Panc1 (cell line): ENCODE results near the gene SPRING1. TPM values are rescaled to one million over a fixed set of nuclear protein-coding genes. Genes with fewer than 3 reads are reported as not detected.

Source experiments
- ATAC-seq: fragments of 200-7000 bp; cut with Tn5 transposase; 2 replicates; pipeline ENCODE4 v1.9.1; 2020; ENCODE audit warnings: mild to moderate bottlenecking, moderate library complexity
- BruUV-seq: library from RNA; stranded (reverse); fragments of 400-500 nt; replicated peaks from 2 replicates; lab custom pipeline; 2021; lab: Mats Ljungman, UMichigan
- CTCF ChIA-PET: fragments of 300-600 bp; sonication (Branson Sonifier 250); formaldehyde crosslinking; loops from one replicate; lab custom pipeline; 2022; ENCODE audit warnings: antibody characterized with exemption; lab: Charles Lee
- POLR2A ChIA-PET: fragments of 300-600 bp; sonication (Branson Sonifier 250); formaldehyde crosslinking; loops from one replicate; lab custom pipeline; 2022; ENCODE audit warnings: antibody characterized with exemption; lab: Charles Lee
- DNase-seq: peaks from one replicate; pipeline ENCODE4 v3.0.0-alpha.2; 2010; ENCODE audit warnings: low read depth, low spot score
- H3K27ac ChIP-seq: 2 replicates; pipeline ENCODE4 v1.5.1; 2011; ENCODE audit warnings: mild to moderate bottlenecking, low read length, inconsistent platforms
- H3K27me3 ChIP-seq: fragments of 200-500 bp; sonication (Bioruptor generic); 2 replicates; pipeline ENCODE4 v1.6.0; 2014; ENCODE audit warnings: low read length, inconsistent platforms; ENCODE audit not compliant: control insufficient read depth, insufficient read depth
- H3K36me3 ChIP-seq: fragments of 200-500 bp; sonication (Bioruptor generic); 2 replicates; pipeline ENCODE4 v1.5.1; 2014; ENCODE audit warnings: inconsistent platforms, mild to moderate bottlenecking, low read length, moderate library complexity; ENCODE audit not compliant: control insufficient read depth, insufficient read depth
- H3K4me1 ChIP-seq: 2 replicates; pipeline ENCODE4 v1.5.1; 2011; ENCODE audit warnings: inconsistent platforms, mild to moderate bottlenecking, low read length, moderate library complexity; ENCODE audit not compliant: control insufficient read depth, insufficient read depth
- H3K4me3 ChIP-seq, 2 experiments: 2 replicates each; pipeline ENCODE4 v1.5.1; 2011 to 2012; ENCODE audit warnings: low read depth in 2 of 2, low read length in 2 of 2, mild to moderate bottlenecking in 2 of 2, inconsistent platforms in 1 of 2, moderate library complexity in 1 of 2
- H3K9me3 ChIP-seq: fragments of 200-500 bp; sonication (Bioruptor generic); 2 replicates; pipeline ENCODE4 v1.5.1; 2014; ENCODE audit warnings: low read depth, mild to moderate bottlenecking, inconsistent platforms, low read length, moderate library complexity; ENCODE audit not compliant: control insufficient read depth, insufficient read depth
- POLR2AphosphoS5 ChIP-seq: IDR thresholded peaks from 2 replicates; pipeline ENCODE4 v1.6.1; 2012; ENCODE audit warnings: mild to moderate bottlenecking, low read depth, low read length, moderate library complexity
- SIN3A ChIP-seq: IDR thresholded peaks from 2 replicates; pipeline ENCODE4 v1.6.1; 2012; ENCODE audit warnings: low read depth, mild to moderate bottlenecking, low read length, moderate library complexity, borderline replicate concordance; ENCODE audit not compliant: insufficient read depth
- TCF7L2 ChIP-seq: IDR thresholded peaks from 2 replicates; pipeline ENCODE4 v1.6.1; 2011; ENCODE audit warnings: mild to moderate bottlenecking, low read depth, low read length, inconsistent platforms
- in situ Hi-C: cut with HindIII; loops from 2 replicates; pipeline ENCODE4 v1.10.0; 2016; ENCODE audit warnings: low sequenced_read_pairs, low pct_unique_long_range_greater_than_20kb
- intact Hi-C: fragments of 100-400 bp; cut with micrococcal nuclease; formaldehyde crosslinking; loops from one replicate; pipeline ENCODE4 v1.10.0; 2022; ENCODE audit not compliant: unreplicated experiment
- total RNA-seq: library from RNA; stranded (reverse); gene quantifications from one replicate; pipeline ENCODE4 v1.2.1, GENCODE V29; 2021; ENCODE audit not compliant: unreplicated experiment
- TF ChIP-seq, protein P1 (sequence below): fragments of 450-650 bp; IDR thresholded peaks from 2 replicates; pipeline ENCODE4 v1.5.1; 2017; ENCODE audit warnings: mild to moderate bottlenecking
- TF ChIP-seq, protein P2 (sequence below), 2 experiments: IDR thresholded peaks; 2 replicates each; pipeline ENCODE4 v1.6.1; 2011 to 2012; ENCODE audit warnings: low read depth in 2 of 2, control low read depth in 1 of 2, low read length in 1 of 2, mild to moderate bottlenecking in 1 of 2, moderate library complexity in 1 of 2; ENCODE audit not compliant: insufficient read depth in 1 of 2

SPRING1 gene
- total RNA-seq, 1 experiment from 2014 or later: 71.1 TPM

DNA sequence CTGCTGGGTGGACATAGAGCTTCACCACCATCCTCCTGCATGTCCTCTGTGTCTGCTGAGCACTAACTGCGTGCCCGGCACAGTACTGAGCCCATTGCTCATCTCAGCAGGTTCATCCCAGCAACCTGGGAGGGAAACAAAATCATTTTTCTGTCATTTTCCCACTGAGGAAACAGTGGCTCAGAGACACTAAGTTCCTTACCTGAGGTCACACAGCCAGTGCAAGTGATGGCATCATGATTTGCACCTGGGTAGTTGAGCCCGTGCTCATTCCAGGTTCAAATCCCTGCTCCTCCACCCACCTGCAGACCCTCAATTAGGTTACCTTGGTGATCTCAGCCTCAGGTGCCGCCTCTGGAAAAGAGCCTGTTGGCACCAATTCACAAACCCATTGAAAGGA lies 23.6 kb upstream of the SPRING1 start:
- no peaks in the 10 kb centered on the region for H3K27me3 ChIP-seq
- CTCF ChIA-PET: no interaction called here
- H3K9me3 ChIP-seq: no peaks in the 10 kb centered on the region
- no peak overlapping the region for H3K4me3 ChIP-seq
- in situ Hi-C loops (no loop called here), intact Hi-C loops (no loop called here)
- no peak for DNase-seq
- TF ChIP-seq POLR2AphosphoS5 (no peak), TCF7L2 (no peak), SIN3A (no peak)
- TF ChIP-seq, protein P1, sequence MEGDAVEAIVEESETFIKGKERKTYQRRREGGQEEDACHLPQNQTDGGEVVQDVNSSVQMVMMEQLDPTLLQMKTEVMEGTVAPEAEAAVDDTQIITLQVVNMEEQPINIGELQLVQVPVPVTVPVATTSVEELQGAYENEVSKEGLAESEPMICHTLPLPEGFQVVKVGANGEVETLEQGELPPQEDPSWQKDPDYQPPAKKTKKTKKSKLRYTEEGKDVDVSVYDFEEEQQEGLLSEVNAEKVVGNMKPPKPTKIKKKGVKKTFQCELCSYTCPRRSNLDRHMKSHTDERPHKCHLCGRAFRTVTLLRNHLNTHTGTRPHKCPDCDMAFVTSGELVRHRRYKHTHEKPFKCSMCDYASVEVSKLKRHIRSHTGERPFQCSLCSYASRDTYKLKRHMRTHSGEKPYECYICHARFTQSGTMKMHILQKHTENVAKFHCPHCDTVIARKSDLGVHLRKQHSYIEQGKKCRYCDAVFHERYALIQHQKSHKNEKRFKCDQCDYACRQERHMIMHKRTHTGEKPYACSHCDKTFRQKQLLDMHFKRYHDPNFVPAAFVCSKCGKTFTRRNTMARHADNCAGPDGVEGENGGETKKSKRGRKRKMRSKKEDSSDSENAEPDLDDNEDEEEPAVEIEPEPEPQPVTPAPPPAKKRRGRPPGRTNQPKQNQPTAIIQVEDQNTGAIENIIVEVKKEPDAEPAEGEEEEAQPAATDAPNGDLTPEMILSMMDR: no peak
- TF ChIP-seq, protein P2, sequence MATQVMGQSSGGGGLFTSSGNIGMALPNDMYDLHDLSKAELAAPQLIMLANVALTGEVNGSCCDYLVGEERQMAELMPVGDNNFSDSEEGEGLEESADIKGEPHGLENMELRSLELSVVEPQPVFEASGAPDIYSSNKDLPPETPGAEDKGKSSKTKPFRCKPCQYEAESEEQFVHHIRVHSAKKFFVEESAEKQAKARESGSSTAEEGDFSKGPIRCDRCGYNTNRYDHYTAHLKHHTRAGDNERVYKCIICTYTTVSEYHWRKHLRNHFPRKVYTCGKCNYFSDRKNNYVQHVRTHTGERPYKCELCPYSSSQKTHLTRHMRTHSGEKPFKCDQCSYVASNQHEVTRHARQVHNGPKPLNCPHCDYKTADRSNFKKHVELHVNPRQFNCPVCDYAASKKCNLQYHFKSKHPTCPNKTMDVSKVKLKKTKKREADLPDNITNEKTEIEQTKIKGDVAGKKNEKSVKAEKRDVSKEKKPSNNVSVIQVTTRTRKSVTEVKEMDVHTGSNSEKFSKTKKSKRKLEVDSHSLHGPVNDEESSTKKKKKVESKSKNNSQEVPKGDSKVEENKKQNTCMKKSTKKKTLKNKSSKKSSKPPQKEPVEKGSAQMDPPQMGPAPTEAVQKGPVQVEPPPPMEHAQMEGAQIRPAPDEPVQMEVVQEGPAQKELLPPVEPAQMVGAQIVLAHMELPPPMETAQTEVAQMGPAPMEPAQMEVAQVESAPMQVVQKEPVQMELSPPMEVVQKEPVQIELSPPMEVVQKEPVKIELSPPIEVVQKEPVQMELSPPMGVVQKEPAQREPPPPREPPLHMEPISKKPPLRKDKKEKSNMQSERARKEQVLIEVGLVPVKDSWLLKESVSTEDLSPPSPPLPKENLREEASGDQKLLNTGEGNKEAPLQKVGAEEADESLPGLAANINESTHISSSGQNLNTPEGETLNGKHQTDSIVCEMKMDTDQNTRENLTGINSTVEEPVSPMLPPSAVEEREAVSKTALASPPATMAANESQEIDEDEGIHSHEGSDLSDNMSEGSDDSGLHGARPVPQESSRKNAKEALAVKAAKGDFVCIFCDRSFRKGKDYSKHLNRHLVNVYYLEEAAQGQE (IDR thresholded peaks at IDR 0.05; ENCODE audit: insufficient read depth in 1 of 2, low read depth in 2 of 2, low read length in 1 of 2): no peak
- no peaks in the 10 kb centered on the region for H3K36me3 ChIP-seq
- no peak for ATAC-seq
- H3K4me1 ChIP-seq: 0 out of 2 replicates have a peak, but pooled peaks cover 2% of the 10 kb centered on the region
- no peak overlapping the region for H3K27ac ChIP-seq
- BruUV-seq: no TSS peak
- POLR2A ChIA-PET: no interaction called here

DNA sequence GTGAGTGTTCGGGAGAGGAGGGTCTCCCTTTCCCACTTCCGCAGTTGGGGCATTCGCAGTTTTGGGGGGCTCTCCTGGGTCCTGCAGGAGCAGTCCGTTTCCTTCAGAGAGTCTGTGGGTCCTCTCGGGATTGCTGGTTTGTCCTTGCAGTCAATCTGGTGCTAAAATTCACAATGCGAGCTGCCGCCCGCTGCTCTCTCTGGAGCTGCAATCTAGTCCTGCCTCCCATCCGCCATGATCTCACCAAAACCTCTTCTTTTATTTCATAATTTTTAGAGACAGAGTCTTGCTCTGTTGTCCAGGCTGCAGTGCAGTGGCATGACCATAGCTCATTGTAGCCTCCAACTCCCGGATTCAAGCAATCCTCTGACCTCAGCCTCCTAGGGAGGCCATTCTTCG lies 22.8 kb upstream of the SPRING1 start:
- Histone ChIP-seq H3K27ac (no peak overlapping the region), H3K9me3 (no peaks in the 10 kb centered on the region), H3K4me3 (no peak overlapping the region), H3K36me3 (no peaks in the 10 kb centered on the region), H3K4me1 (no peaks in the 10 kb centered on the region), H3K27me3 (no peaks in the 10 kb centered on the region)
- in situ Hi-C loops (no loop called here), intact Hi-C loops (no loop called here)
- DNase-seq (no peak), ATAC-seq (no peak)
- POLR2A ChIA-PET: no interaction called here
- BruUV-seq: no TSS peak
- CTCF ChIA-PET: no interaction called here
- TF ChIP-seq, protein P1: no peak
- TF ChIP-seq SIN3A: no peak
- no peak for TF ChIP-seq TCF7L2
- no peak for TF ChIP-seq POLR2AphosphoS5
- TF ChIP-seq, protein P2 (IDR thresholded peaks at IDR 0.05; ENCODE audit: insufficient read depth in 1 of 2, low read depth in 2 of 2, low read length in 1 of 2): no peak
